ENCODE results near the gene PSG6.
A peak's percentile ranks its signal among the peaks of the same experiment; 100 is the strongest.
"Not testable (repeated sequence)": the region's sequence is repeated elsewhere in the genome, so short reads cannot be mapped to it uniquely, and the experiment has no call there.

The PSG6 gene

DNA sequence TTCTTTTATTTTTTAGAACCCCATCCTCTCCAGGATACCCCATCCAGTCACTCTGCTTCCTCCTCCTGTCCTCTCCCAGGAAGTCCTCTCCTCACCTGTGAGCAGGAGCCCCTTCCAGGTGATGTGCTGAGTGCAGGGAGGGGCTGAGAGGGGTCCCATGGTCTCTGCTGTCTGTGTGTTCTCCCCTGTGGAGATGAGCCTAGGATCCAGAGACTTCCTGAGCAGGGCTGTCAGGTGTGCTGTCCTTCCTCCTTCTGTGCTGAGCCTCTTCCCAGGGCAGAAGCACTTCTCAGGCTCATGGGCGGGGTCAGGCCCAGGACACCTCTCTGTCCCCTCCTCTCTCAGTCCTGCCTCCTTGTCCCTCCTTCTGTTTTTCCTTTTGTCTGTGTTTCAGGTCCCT lies at the start of gene PSG6:
Gene PSG6 (minus strand): TSS at position 261 of the 400 bp plus-strand sequence. CDS start 102 bp downstream, at position 159.
- not testable (repeated sequence) for DNase-seq

DNA sequence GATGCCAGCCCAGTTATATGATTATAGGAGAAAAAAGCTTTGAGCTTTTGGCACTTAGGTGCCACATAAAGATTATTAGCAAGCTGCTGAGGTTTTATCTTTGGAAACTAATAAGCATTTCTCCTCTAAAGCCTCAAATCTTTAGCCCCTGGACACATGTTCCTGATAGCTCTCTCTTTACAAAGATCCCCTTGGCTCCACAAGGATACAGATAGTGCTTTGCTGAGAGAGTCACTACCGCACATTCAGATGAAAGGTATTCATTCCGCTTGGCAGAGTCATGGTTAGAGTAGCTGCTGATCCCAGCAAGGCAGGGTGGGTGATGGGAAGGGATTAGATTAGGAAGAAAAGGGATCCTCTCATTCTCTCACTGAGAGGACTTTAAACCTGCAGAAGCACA lies 47.5 kb upstream of the PSG6 start:
- no peak for DNase-seq

DNA sequence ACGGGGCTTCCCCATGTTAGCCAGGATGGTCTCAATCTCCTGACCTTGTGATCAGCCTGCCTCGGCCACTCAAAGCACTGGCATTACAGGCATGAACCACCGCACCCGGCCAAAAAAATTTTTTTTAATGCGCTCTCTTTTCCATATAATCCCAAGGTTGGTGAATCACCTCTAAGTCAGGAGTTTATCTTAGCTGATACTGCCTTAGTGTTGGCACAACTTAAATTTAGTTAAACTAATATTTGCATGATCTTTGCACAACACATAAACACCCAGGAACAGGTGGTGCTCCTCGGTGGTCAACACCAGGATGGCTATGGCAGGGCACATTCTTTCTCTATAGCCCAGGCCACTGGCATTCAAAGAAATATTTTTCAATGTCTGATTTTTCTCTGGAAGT lies 43.4 kb upstream of the PSG6 start:
- no peak for DNase-seq

DNA sequence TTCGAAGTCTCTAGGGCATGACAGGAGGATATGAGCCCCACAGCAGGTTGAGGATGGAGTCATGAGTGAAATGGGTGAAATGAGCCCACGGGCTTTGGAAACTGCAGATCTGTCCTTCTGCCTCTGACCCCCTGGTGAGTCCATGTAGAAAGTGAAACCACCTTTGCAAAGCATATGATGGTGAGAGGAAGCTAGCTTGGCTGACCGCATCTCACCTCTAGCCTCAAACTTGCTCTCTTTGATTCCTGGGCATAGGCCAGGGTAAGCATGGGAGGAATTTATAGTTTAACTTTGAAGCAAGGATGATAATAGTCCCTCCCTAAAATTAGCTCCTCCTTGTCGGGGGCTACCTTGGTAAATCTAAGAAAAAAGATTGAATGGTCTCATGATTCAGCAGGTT lies 34.4 kb upstream of the PSG6 start:
- DNase-seq: not testable (repeated sequence)

DNA sequence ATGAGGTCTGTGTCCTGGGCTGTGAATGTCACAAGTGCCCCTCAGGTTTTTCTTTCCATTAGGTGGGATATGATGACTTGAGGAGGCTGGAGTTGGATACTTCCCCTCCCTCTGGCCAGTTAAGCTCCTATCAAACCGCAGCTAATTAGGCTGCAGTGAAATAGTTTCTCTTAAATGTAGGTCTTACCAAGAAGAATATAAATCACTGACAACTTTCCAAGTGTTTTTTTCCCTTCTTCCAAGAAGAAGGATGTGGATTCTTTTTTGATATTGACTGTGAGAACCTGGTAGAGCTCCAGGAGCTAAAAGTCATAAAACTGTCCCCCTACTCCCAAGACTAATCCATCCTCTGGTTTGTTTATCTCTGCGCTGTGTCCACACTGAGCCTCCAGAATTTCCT lies 33.8 kb upstream of the PSG6 start:
- DNase-seq: not testable (repeated sequence)

DNA sequence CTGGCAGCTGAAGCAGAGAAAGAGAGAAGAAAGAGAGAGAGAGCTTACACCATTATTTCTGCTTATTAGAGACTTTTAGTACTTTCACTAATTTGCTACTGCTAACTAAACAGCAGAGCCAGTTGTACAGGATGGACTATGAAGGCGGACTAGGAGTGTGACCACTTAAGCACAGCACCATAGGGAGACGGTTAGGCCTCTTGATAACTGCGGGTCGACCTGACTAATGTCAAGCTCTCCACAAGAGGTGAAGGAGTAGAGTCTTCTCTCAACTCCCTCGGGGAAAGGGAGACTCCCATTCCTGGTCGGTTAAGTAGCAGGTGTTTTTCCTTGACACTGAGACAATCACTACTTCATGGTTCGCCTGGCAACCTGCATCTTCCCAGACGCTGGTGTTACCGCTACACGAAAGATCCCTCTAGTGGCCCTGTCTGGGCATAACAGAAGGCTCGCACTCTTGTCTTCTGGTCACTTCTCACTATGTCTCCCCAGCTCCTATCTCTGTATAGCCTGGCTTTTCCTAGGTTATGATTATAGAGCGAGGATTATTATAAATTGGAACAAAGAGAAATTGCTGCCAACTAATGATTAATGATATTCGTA lies 24.6 kb upstream of the PSG6 start:
- DNase-seq: peak; percentile 23

DNA sequence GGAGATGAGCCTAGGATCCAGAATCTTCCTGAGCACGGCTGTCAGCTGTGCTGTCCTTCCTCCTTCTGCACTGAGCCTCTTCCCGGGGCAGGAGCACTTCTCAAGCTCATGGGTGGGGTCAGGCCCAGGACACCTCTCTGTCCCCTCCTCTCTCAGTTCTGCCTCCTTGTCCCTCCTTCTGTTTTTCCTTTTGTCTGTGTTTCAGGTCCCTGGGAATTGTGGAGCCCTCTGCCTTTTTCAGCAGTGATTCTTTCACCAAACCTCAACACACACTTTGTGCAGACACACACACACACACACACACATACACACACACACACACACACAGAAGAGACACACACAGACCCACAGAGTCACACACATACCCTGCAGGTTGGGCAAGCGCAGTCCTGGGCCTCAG lies 19.4 kb upstream of the PSG6 start, which contains the start of gene PSG7:
Gene PSG7 (minus strand): TSS at position 101 of the 400 bp plus-strand sequence. CDS start 131 bp downstream, outside the sequence.
- not testable (repeated sequence) for DNase-seq

DNA sequence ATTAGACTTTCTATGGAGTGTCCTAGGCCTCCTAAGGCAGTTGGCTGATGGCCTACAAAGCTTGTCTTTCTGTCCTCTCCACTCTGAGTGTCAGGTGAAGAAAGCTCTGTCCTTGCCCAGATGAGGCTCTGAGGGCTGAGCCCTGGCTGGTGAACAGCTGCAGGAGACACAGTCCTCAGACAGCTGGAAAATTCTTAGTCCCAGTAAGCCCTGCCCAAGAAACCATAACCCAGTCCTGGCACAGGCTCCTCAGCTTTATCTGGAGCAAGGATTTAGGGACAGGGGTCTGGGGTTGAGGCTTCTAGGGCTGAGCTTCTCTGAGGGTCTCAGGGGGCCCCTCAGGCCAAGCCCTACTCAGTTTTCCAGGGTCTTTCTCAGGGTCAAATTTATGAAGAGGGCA lies 17.0 kb upstream of the PSG6 start:
- not testable (repeated sequence) for DNase-seq

DNA sequence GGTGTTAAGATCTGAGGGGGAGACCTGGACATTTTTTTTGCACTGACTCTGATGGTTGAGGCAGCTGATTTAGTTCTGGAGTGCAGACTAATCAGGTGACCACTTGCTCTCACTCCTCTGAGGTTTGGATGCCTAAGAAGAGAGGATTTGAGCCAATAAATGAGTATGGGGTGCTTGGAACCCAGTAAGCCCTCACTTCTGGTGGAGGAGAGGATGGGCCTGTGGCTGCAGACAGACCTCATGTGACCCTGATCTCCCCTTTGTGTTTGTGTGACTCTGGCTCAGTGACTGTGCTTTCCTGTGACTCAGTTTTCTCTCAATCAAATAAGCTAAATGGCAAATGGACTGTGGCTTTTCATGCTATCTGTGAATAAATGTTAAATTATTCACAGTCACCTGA lies 16.5 kb upstream of the PSG6 start:
- DNase-seq: not testable (repeated sequence)

DNA sequence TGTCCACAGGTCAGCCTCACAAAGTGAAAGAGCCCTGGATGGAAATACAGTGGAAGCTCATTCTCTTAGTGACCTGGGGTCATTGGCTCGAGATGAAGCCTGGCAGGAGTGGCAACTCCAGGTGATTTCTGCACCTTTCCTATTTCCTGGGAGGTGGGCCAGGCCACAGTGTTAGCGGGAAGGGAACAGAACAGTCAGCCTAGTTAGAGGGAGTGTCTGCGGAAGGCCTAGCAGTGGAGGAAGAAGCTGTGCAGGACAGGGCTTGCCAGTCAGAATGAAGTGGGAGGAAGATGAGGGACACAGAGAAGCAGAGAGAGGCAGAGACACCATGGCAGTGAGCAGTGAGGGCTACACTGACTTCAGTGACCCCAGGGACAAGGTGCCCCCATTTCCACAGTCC lies 15.7 kb upstream of the PSG6 start:
- DNase-seq: not testable (repeated sequence)

DNA sequence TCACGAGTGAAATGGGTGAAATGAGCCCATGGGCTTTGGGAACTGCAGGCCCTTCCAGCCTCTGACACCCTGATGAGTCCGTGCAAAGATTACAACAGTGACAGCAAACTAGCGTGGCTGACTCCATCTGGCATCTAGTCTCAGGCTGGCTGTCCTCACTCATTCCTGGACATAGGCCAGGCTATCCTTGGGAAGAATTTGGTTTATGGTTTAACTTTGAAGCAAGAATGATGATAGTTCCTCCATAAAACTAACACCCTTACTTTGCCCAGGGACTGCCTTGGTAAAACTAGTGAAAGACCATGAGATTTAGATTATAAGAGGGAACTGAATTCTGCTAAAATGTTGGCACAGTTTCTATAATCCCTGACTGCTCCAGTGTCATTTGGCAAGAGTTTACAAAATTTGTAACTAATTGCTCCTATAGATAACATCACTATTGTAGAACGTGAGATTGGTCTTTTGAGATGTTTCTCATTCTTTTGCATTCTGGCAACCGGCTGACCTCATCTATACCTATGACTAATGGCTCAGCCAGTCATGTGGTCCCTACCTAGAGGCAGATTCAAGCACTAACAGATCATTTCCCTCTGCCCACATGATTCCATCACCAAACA lies 14.9 kb upstream of the PSG6 start:
- DNase-seq: not testable (repeated sequence)

DNA sequence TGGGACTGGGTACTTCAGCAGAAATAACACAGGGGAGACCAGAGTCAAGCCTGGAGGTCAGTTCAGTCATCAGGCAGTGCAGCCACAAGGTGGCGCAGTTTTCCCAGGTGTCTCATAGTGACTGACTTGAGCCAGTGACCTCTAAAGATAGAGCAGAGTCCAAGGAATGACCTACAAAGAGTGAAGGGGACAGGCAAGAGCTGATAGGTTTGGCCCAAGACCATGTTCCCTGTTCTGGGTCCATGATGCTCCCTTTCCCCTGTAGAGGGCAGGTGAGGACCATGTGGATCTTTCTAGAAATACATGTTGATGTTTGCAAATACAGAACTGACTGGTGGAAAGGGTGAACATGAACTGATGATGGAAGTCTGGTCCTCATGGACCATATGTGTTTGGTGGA lies 12.5 kb upstream of the PSG6 start:
- DNase-seq: peak; percentile 36

DNA sequence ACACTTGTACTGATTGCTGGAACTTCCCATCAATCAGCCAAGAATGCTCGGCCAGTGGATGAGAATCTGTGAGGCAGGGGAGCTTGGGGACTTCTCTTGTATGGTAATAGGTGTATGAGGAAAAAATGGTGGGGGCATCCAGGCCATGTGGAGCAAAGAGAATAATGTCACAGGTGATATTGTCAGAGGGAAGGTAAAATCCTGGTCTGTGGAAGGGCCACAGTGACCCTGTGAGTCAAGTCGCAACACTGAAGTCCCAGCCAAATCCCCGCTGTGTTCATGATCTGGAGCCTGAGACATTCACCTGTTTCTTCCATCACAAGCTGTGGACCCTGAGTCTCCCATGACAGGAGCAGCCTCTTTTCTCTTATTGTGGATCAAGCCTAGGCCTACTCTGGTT lies 11.2 kb upstream of the PSG6 start:
- no peak for DNase-seq

DNA sequence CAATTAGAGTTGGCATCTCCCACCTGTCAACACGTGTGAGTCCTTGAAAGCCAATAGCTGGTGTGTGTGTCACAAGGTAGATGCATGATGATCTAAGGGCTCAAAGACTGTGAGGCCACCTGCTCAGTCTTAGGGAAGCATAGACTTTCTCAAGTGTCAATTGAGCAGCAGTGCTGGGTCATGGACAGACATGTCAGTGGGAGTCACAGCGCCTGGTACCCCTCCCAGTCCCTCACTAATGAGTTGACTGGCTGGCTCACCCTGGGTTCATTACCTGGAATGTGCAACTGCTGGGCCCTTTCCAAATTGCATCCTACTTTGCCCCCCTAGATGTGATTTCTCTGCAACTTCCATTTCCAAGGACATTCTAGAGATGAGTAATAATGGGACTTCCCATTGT lies 9.1 kb upstream of the PSG6 start:
- no peak for DNase-seq

DNA sequence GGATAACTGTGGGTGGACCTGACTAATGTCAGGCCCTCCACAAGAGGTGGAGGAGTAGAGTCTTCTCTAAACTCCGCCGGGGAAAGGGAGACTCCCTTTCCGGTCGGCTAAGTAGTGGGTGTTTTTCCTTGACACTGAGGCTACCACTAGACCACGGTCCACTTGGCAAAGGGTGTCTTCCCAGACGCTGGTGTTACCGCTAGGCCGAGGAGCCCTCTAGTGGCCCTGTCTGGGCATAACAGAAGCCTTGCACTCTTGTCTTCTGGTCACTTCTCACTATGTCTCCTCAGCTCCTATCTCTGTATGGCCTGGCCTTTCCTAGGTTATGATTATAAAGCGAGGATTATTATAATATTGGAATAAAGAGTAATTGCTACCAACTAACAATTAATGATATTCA lies 5.4 kb upstream of the PSG6 start:
- peak; percentile 32 for DNase-seq

DNA sequence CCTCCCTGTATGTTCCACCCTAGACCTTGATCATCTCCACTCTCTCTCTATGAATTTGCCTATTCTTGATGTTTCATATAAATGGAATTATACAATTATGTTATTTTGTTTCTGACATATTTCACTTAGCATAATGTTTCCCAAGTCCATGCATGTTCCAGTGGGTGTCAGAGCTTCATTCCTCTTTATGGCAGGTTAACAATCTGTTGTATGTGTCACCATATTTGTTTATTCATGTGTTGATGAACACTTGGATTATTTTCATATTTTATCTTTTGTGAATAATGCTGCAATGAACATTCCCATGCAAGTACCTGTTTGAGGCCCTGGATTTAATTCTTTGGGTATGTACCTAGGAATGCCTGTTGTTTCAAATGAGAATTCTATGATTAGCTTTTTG lies 3.3 kb upstream of the PSG6 start:
- DNase-seq: not testable (repeated sequence)

DNA sequence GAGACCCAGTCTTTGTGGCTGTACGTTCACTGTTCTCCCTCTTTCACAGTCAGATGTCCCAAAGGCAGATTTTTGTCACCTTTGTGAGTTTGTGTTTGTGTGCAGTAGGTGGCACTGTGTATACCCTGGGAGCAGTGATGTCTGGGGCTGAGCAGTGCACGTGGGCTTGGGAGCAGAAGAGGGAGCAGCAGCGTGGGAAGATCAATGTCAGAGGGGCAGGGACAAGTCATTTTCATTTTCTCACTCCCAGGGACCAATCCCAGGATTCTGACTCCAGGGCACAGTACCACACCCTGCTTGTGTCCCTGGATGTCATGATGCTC lies 2.0 kb upstream of the PSG6 start:
- DNase-seq: no peak

DNA sequence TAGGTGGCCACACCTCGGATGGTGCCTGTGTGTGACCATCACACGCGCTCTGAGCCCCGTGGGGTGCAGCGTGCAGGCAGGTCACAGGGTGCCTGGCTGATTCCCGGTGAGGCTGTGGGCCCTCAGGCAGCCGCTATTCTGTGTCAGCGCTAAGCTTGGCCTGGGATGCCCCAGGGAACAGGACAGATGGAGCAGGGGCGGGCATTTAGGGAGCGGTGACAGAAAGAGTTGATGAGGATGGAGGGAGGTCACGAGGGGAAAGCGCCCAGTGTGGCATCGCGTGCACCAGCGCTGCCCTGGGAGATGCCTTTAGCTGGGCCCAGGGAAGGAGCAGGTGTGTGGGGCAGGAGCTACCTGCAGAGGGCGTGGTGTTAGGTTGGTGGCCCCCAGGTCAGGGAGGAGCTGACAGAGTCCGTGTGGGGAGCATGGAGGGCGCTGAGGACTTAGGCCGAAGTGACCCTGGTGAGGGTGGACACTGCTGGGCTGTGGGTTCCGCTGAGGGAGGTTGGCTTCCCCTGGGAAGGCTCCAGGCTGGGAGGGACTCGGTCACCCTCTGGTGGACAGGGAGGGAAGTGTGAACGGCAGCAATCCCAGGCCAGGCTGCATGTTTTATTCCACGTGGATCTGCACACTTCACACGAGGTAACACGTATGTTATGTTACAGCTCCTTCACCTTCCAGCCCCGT lies 1.5 kb upstream of the PSG6 start:
- DNase-seq: not testable (repeated sequence)

DNA sequence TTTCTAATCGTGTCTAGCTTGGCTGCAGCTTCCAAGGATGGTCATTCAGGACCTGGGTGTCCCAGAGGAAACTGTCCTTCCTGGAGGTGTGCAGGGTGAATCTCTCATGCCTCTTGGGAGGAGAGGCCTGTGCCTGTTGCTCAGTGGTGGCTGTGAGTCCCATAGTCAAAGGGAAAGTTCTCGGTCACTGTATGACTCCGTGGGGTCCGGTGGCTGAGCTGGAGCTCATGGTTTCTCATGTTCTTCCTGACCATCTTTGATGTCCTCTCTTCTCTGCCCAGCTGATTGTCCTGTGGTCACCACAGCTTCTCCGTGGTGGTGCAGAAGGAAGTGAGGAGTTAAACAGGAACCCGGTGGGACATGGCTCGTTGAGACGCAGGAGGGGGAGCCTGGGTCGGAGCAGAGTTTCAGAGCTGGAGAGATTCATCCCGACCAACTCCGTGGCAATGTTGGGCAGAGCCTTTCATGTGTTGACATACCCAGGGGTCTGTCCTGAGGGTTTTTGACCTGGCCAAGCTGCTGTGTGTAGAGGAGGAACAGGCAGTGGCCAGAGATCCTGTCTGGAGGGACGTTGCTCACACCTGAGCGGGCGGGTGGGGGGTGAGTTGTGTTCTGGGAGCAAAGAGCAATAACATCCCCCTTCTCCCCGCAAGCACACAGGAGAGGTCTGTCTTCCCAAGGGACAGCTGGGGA lies 829 bp upstream of the PSG6 start:
- DNase-seq: not testable (repeated sequence)

DNA sequence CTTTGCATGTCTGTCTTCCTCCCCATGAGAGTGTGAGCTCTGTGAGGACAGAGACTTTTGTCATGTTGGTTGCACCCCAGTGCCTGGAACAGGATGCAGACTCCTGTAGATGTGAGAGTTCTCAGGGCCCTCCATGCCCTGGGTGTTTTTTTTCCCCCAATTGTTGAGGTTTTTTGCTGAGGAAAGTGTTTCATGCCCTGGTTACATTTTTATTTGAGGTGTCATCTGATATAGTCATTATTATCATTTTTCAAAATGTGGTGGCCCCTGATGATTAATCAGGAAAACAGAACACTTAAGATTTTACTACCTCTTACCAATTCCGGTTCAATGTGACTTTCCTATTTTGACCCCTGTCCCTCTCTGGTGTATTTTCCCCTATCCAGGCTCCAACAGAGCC lies 763 bp downstream of the PSG6 start:
- DNase-seq: not testable (repeated sequence)

DNA sequence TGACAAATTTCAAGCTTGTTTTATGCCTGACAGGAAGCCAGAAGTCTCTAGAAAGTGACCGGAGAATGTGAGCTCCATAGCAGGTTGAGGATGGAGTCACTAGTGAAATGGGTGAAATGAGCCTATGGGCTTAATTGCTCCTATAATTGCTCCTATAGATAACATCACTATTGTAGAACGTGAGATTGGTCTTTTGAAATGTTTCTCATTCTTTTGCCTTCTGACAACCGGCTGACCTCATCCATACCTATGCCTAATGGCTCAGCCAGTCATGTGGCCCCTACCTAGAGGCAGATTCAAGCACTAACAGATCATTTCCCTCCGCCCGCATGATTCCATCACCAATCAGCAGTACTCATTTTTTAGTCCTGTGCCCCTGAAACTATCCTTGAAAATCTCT lies 4.2 kb downstream of the PSG6 start:
- DNase-seq: not testable (repeated sequence)

DNA sequence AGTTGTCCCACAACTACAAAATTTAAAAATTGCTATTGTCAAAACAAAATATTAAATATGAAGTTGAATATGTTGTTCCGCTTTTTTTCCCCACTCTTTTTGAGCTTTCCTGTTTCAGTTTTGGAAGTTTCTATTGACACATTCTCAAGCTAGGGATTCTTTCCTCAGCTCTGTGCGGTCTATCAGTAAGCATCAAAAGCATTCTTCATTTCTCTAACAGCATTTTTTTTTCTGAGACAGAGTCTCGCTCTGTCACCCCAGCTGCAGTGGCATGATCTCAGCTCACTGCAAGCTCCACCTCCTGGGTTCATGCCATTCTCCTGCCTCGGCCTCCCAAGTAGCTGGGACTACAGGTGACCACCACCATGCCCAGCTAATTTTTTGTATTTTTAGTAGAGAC lies 4.8 kb downstream of the PSG6 start:
- not testable (repeated sequence) for DNase-seq

DNA sequence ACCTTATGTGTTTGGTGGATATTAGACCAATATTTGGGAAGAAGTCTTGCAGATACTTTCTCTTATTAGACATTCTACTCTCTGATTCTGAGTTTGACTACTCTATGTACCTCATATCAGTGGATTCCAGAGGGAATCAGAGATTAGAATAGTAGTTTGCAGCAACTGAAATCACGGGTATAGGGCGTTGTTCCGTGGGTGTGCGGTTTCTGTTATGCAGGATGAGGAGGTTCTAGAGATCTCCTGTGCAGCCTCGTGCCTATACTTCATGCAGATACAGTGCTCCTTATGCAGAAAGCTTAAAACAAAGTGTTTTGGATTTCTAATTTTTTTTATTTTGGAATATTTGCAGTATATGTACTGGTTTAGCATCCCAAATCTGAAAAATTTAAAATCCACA lies 6.0 kb downstream of the PSG6 start:
- not testable (repeated sequence) for DNase-seq

DNA sequence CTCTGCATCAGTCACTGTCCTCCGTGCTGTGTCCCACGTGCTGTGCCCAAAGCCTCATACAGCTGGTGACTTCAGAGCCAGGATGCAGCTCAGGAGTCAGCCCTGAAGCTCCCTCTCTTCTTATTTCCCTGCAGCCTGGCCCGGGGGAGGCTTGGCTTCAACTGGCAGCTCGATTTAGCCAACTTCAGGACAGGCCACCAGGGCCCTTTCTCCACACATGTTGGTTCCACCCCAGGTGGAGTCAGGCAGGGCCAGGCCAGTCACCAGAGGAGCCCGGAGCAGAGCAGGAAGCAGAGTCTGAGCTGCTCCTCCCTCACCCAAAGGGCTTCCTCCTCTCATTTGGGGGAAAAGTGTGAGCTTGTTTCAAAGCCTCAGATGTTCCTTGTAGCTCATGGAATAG lies 11.5 kb downstream of the PSG6 start:
- not testable (repeated sequence) for DNase-seq

Measured in activated CD4-positive, alpha-beta T cell treated with anti-CD3 and anti-CD28 coated beads, Interleukin-2, amount 50 U/mL, for 16 hours (primary cell).